Activated CD8-positive, alpha-beta memory T cell treated with anti-CD3 and anti-CD28 coated beads, Interleukin-2, amount 50 U/mL, for 4 hours (primary cell): ENCODE measurements around the gene DDX23.

Source experiments
- DNase-seq: peaks from one replicate; pipeline ENCODE4 v3.0.0-alpha.2; 2020

Gene DDX23

GRCh38 chr12:48794870-48795269 is 57.1 kb downstream of the DDX23 start:
- no peak for DNase-seq

GRCh38 chr12:48793696-48794095 is 58.3 kb downstream of the DDX23 start:
- no peak for DNase-seq

GRCh38 chr12:48789858-48790326 is 62.1 kb downstream of the DDX23 start:
- DNase-seq = no peak

- DNase-seq = no peak
Measured at GRCh38 chr12:48788854-48789775, 62.8 kb downstream of the DDX23 start, which contains the start of gene ADCY6. ADCY6 (minus strand) TSS chr12:48789089; CDS start chr12:48783434, 5,655 bp downstream.

- DNase-seq = no peak
Measured at GRCh38 chr12:48788524-48788853, 63.5 kb downstream of the DDX23 start.

GRCh38 chr12:48787791-48788523 is 64.0 kb downstream of the DDX23 start:
- DNase-seq = no peak

- DNase-seq = no peak
Measured at GRCh38 chr12:48786591-48787544, 65.1 kb downstream of the DDX23 start.

- DNase-seq = no peak
Measured at GRCh38 chr12:48783432-48783831, 68.5 kb downstream of the DDX23 start.

GRCh38 chr12:48782457-48783395 is 69.2 kb downstream of the DDX23 start:
- DNase-seq = no peak

GRCh38 chr12:48781750-48782456 is 70.1 kb downstream of the DDX23 start:
- no peak for DNase-seq

- DNase-seq = no peak
Measured at GRCh38 chr12:48780381-48781025, 71.5 kb downstream of the DDX23 start.

- no peak for DNase-seq
Measured at GRCh38 chr12:48779869-48780268, 72.1 kb downstream of the DDX23 start.
